ENCODE data around the gene PLAGL2.

Gene PLAGL2

GRCh38 chr20:32159766-32160221 lies 47.7 kb downstream of the PLAGL2 start:
- Histone ChIP-seq H3K4me3 (ENCODE audit: low read length) (no peak overlapping the region), H3K4me1 (ENCODE audit: low read length) (no peaks in the 10 kb centered on the region), H3K27me3 (replicated peaks; ENCODE audit: insufficient read depth, low read length) (no peaks in the 10 kb centered on the region), H3F3A (ENCODE audit: insufficient read depth, low read length) (no peaks in the 10 kb centered on the region; the same call in 1 of the 2 replicates), H3K9me2 (replicated peaks; ENCODE audit: insufficient read depth, low read length) (no peaks in the 10 kb centered on the region), H3K36me3 (replicated peaks; ENCODE audit: insufficient read depth, low read length) (no peaks in the 10 kb centered on the region), H4K20me1 (ENCODE audit: insufficient read depth, low read length) (no peaks in the 10 kb centered on the region), H3K9me3 (replicated peaks; ENCODE audit: insufficient read depth, low read length) (no peaks in the 10 kb centered on the region), H2AFZ (ENCODE audit: low read length) (no peak overlapping the region), H3K4me2 (ENCODE audit: low read depth, low read length) (no peak overlapping the region), H3K9ac (ENCODE audit: low read length) (no peak overlapping the region), H3K27ac (ENCODE audit: low read length) (no peak overlapping the region), H3K79me2 (ENCODE audit: low read length) (no peaks in the 10 kb centered on the region)
- no peak for TF ChIP-seq EZH2phosphoT487 (IDR thresholded peaks at IDR 0.05; ENCODE audit: low read length)
- TF ChIP-seq CTCF (IDR thresholded peaks at IDR 0.05; ENCODE audit: low read length), result no peak
- TF ChIP-seq EZH2 (optimal IDR thresholded peaks at IDR 0.05; ENCODE audit: low read depth, low read length), result no peak
- no peak for DNase-seq

GRCh38 chr20:32158943-32159660 lies 48.4 kb downstream of the PLAGL2 start:
- Histone ChIP-seq H3K27ac (ENCODE audit: low read length) (no peak overlapping the region), H3K79me2 (ENCODE audit: low read length) (no peaks in the 10 kb centered on the region), H3K27me3 (replicated peaks; ENCODE audit: insufficient read depth, low read length) (no peaks in the 10 kb centered on the region), H4K20me1 (ENCODE audit: insufficient read depth, low read length) (no peaks in the 10 kb centered on the region), H3K4me2 (ENCODE audit: low read depth, low read length) (no peak overlapping the region), H2AFZ (ENCODE audit: low read length) (no peak overlapping the region), H3K9me3 (replicated peaks; ENCODE audit: insufficient read depth, low read length) (no peaks in the 10 kb centered on the region), H3K9ac (ENCODE audit: low read length) (no peak overlapping the region), H3K4me3 (ENCODE audit: low read length) (no peak overlapping the region), H3K4me1 (ENCODE audit: low read length) (no peaks in the 10 kb centered on the region), H3F3A (ENCODE audit: insufficient read depth, low read length) (no peaks in the 10 kb centered on the region; the same call in 1 of the 2 replicates), H3K9me2 (replicated peaks; ENCODE audit: insufficient read depth, low read length) (no peaks in the 10 kb centered on the region), H3K36me3 (replicated peaks; ENCODE audit: insufficient read depth, low read length) (no peaks in the 10 kb centered on the region)
- no peak for DNase-seq
- TF ChIP-seq EZH2phosphoT487 (IDR thresholded peaks at IDR 0.05; ENCODE audit: low read length), result no peak

- H3K79me2 ChIP-seq (ENCODE audit: low read length), result no peaks in the 10 kb centered on the region
- no peaks in the 10 kb centered on the region for H3K9me2 ChIP-seq (replicated peaks; ENCODE audit: insufficient read depth, low read length)
- no peaks in the 10 kb centered on the region for H3K36me3 ChIP-seq (replicated peaks; ENCODE audit: insufficient read depth, low read length)
- H3K27me3 ChIP-seq (replicated peaks; ENCODE audit: insufficient read depth, low read length), result no peaks in the 10 kb centered on the region
- no peak overlapping the region for H3K4me2 ChIP-seq (ENCODE audit: low read depth, low read length)
- no peaks in the 10 kb centered on the region; the same call in 1 of the 2 replicates for H3F3A ChIP-seq (ENCODE audit: insufficient read depth, low read length)
- H4K20me1 ChIP-seq (ENCODE audit: insufficient read depth, low read length), result no peaks in the 10 kb centered on the region
- H2AFZ ChIP-seq (ENCODE audit: low read length), result no peak overlapping the region
- DNase-seq, result no peak
- no peak overlapping the region for H3K27ac ChIP-seq (ENCODE audit: low read length)
- no peak for TF ChIP-seq CTCF (IDR thresholded peaks at IDR 0.05; ENCODE audit: low read length)
- TF ChIP-seq EZH2phosphoT487 (IDR thresholded peaks at IDR 0.05; ENCODE audit: low read length), result no peak
- no peak for TF ChIP-seq EZH2 (optimal IDR thresholded peaks at IDR 0.05; ENCODE audit: low read depth, low read length)
- H3K9ac ChIP-seq (ENCODE audit: low read length), result no peak overlapping the region
- no peaks in the 10 kb centered on the region for H3K9me3 ChIP-seq (replicated peaks; ENCODE audit: insufficient read depth, low read length)
- H3K4me1 ChIP-seq (ENCODE audit: low read length), result no peaks in the 10 kb centered on the region
- H3K4me3 ChIP-seq (ENCODE audit: low read length), result no peak overlapping the region
These were observed 49.2 kb downstream of the PLAGL2 start for GRCh38 chr20:32158351-32158750.

GRCh38 chr20:32157611-32158010 lies 49.9 kb downstream of the PLAGL2 start:
- Histone ChIP-seq H3K4me3 (ENCODE audit: low read length) (no peak overlapping the region), H4K20me1 (ENCODE audit: insufficient read depth, low read length) (no peaks in the 10 kb centered on the region), H3K36me3 (replicated peaks; ENCODE audit: insufficient read depth, low read length) (no peaks in the 10 kb centered on the region), H3K4me1 (ENCODE audit: low read length) (no peaks in the 10 kb centered on the region), H3K79me2 (ENCODE audit: low read length) (no peaks in the 10 kb centered on the region), H3F3A (ENCODE audit: insufficient read depth, low read length) (no peaks in the 10 kb centered on the region; the same call in 1 of the 2 replicates), H2AFZ (ENCODE audit: low read length) (no peak overlapping the region), H3K4me2 (ENCODE audit: low read depth, low read length) (no peak overlapping the region), H3K27ac (ENCODE audit: low read length) (no peak overlapping the region), H3K27me3 (replicated peaks; ENCODE audit: insufficient read depth, low read length) (no peaks in the 10 kb centered on the region), H3K9me2 (replicated peaks; ENCODE audit: insufficient read depth, low read length) (no peaks in the 10 kb centered on the region), H3K9me3 (replicated peaks; ENCODE audit: insufficient read depth, low read length) (no peaks in the 10 kb centered on the region), H3K9ac (ENCODE audit: low read length) (no peak overlapping the region)
- TF ChIP-seq EZH2phosphoT487 (IDR thresholded peaks at IDR 0.05; ENCODE audit: low read length) (no peak), EZH2 (optimal IDR thresholded peaks at IDR 0.05; ENCODE audit: low read depth, low read length) (no peak), CTCF (IDR thresholded peaks at IDR 0.05; ENCODE audit: low read length) (no peak)
- DNase-seq, result no peak
